Effector memory CD8-positive, alpha-beta T cell (primary cell): Measurements from ENCODE around the gene IRF2BP2.
"Not testable (repeated sequence)": the region's sequence is repeated elsewhere in the genome, so short reads cannot be mapped to it uniquely, and the experiment has no call there.

ENCODE experiments used
- ATAC-seq: fragments of 150-1000 bp; cut with Tn5 transposase; replicated peaks from 2 replicates; pipeline ENCODE4 v1.10.0; 2021; ENCODE audit warnings: mild to moderate bottlenecking, moderate library complexity
- DNase-seq, 3 experiments: peaks; one replicate each; pipeline ENCODE4 v3.0.0; 2021
- H3K27ac Mint-ChIP-seq, 2 donors: one replicate each; pipeline ENCODE4 v1.8.0; 2022; ENCODE audit warnings: mild to moderate bottlenecking in 2 of 2, mixed read lengths in 2 of 2, moderate library complexity in 2 of 2
- H3K27me3 Mint-ChIP-seq, 2 donors: one replicate each; pipeline ENCODE4 v1.8.0; 2022; ENCODE audit warnings: mixed read lengths in 2 of 2
- H3K36me3 Mint-ChIP-seq: one replicate; pipeline ENCODE4 v1.8.0; 2022; ENCODE audit warnings: mild to moderate bottlenecking, moderate library complexity, mixed read lengths; ENCODE audit not compliant: insufficient read depth
- H3K4me1 Mint-ChIP-seq, 2 donors: one replicate each; pipeline ENCODE4 v1.8.0; 2022; ENCODE audit warnings: low read depth in 2 of 2, mixed read lengths in 2 of 2
- H3K4me3 Mint-ChIP-seq, 2 donors: one replicate each; pipeline ENCODE4 v1.8.0; 2022; ENCODE audit warnings: mild to moderate bottlenecking in 2 of 2, mixed read lengths in 2 of 2, moderate library complexity in 2 of 2
- H3K9me3 Mint-ChIP-seq, 2 donors: one replicate each; pipeline ENCODE4 v1.8.0; 2022; ENCODE audit warnings: mixed read lengths in 2 of 2

IRF2BP2 gene

GRCh38 chr1:234597894-234598293 is 12.1 kb downstream of the IRF2BP2 start:
- ATAC-seq, result no peak
- Mint-ChIP-seq H3K4me3 (no peak overlapping the region), H3K9me3 (no peaks in the 10 kb centered on the region), H3K27ac (no peak overlapping the region), H3K4me1 (peaks cover 20 to 30% of the 10 kb centered on the region in 2 donors), H3K27me3 (no peaks in the 10 kb centered on the region), H3K36me3 (peaks cover 49% of the 10 kb centered on the region)
- peak; percentile 53 to 68 (median 58) for DNase-seq

- Mint-ChIP-seq H3K4me3 (no peak overlapping the region), H3K27ac (no peak overlapping the region)
- no peak for ATAC-seq
Measured at GRCh38 chr1:234595899-234596298, 14.1 kb downstream of the IRF2BP2 start.

DNA sequence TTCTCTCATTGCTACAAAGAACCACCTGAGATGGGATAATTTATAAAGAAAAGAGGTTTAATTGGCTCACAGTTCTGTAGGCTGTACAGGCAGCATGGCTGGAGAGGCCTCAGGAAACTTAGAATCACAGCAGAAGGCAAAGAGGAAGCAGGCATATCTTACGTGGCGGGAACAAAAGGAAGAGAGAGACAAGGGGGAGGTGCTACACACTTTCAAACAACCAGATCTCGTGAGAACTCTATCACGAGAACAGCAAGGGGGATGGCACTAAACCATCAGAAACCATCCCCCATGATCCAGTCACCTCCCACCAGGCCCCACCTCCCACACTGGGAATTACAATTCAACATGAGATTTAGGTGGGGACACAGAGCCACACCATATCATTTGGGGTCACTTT is 15.4 kb downstream of the IRF2BP2 start:
- H3K9me3 Mint-ChIP-seq, H3K27me3 Mint-ChIP-seq, ATAC-seq, DNase-seq, H3K4me3 Mint-ChIP-seq, H3K4me1 Mint-ChIP-seq: not testable (repeated sequence)
- peaks cover 19% of the 10 kb centered on the region for H3K36me3 Mint-ChIP-seq
- H3K27ac Mint-ChIP-seq, result peak overlapping the region in 1 of 2 donors; percentile 26

More at GRCh38 chr1:234595899-234596298, 14.1 kb downstream of the IRF2BP2 start:
- Mint-ChIP-seq H3K9me3 (no peaks in the 10 kb centered on the region), H3K36me3 (peaks cover 31% of the 10 kb centered on the region), H3K27me3 (no peaks in the 10 kb centered on the region), H3K4me1 (peaks cover 1 to 11% of the 10 kb centered on the region in 2 donors)
- no peak for DNase-seq

- peaks cover 0 to 9% of the 10 kb centered on the region in 2 donors for H3K27me3 Mint-ChIP-seq
- peak overlapping the region; percentile 21 to 26 for H3K27ac Mint-ChIP-seq
Measured at GRCh38 chr1:234593771-234594504, 16.0 kb downstream of the IRF2BP2 start.

GRCh38 chr1:234593109-234593508 is 16.9 kb downstream of the IRF2BP2 start:
- DNase-seq, result no peak
- ATAC-seq, result no peak
- Mint-ChIP-seq H3K9me3 (no peaks in the 10 kb centered on the region), H3K36me3 (peaks cover 11% of the 10 kb centered on the region), H3K27ac (no peak overlapping the region), H3K4me3 (no peak overlapping the region), H3K4me1 (no peaks in the 10 kb centered on the region), H3K27me3 (peaks cover 0 to 11% of the 10 kb centered on the region in 2 donors)

More at GRCh38 chr1:234593771-234594504, 16.0 kb downstream of the IRF2BP2 start:
- ATAC-seq (no peak), DNase-seq (no peak)
- Mint-ChIP-seq H3K4me1 (peaks cover 0 to 4% of the 10 kb centered on the region in 2 donors), H3K9me3 (no peaks in the 10 kb centered on the region), H3K36me3 (peaks cover 16% of the 10 kb centered on the region), H3K4me3 (no peak overlapping the region)

DNA sequence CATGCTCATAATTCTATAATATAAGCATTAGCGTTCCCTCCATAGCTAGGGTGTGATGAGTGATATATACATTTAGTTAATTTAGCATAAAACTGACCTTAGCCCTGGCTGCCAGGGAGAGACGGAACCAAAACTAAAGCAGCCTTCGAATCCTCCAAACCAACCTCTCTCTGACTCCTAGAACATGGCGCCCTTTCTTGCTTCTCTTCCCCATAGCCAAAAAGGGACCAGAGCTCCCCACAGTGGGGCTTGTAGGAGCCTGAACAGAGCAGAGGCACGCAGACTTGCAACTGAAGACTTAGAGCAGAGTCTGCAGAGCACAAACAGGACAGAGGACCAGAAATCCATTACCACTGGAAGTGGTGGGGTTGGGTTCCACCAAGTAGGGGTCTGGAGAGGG is 17.7 kb downstream of the IRF2BP2 start:
- Mint-ChIP-seq H3K4me1 (no peaks in the 10 kb centered on the region), H3K9me3 (no peaks in the 10 kb centered on the region), H3K36me3 (peaks cover 9% of the 10 kb centered on the region), H3K27me3 (peaks cover under 1 to 13% of the 10 kb centered on the region in 2 donors), H3K4me3 (no peak overlapping the region), H3K27ac (no peak overlapping the region)
- no peak for ATAC-seq
- no peak for DNase-seq

GRCh38 chr1:234591131-234591530 is 18.8 kb downstream of the IRF2BP2 start:
- Mint-ChIP-seq H3K27ac (no peak overlapping the region), H3K27me3 (peaks cover 11 to 24% of the 10 kb centered on the region in 2 donors), H3K4me3 (no peak overlapping the region), H3K36me3 (peaks cover 5% of the 10 kb centered on the region), H3K4me1 (no peaks in the 10 kb centered on the region), H3K9me3 (no peaks in the 10 kb centered on the region)
- no peak for DNase-seq
- ATAC-seq, result no peak

- Mint-ChIP-seq H3K9me3 (no peaks in the 10 kb centered on the region), H3K4me3 (no peak overlapping the region), H3K27me3 (peaks cover 11 to 28% of the 10 kb centered on the region in 2 donors), H3K4me1 (no peaks in the 10 kb centered on the region), H3K27ac (no peak overlapping the region), H3K36me3 (peaks cover 2% of the 10 kb centered on the region)
- DNase-seq (no peak), ATAC-seq (no peak)
Measured at GRCh38 chr1:234589854-234590620, 19.9 kb downstream of the IRF2BP2 start.

GRCh38 chr1:234589064-234589800 is 20.7 kb downstream of the IRF2BP2 start:
- DNase-seq (no peak), ATAC-seq (no peak)
- Mint-ChIP-seq H3K9me3 (no peaks in the 10 kb centered on the region), H3K36me3 (peaks cover under 1% of the 10 kb centered on the region), H3K27ac (no peak overlapping the region), H3K4me3 (no peak overlapping the region), H3K4me1 (no peaks in the 10 kb centered on the region), H3K27me3 (peaks cover 11 to 28% of the 10 kb centered on the region in 2 donors)

- Mint-ChIP-seq H3K4me3 (no peak overlapping the region), H3K27ac (no peak overlapping the region)
- no peak for DNase-seq
Measured at GRCh38 chr1:234588386-234588785, 21.6 kb downstream of the IRF2BP2 start.

GRCh38 chr1:234586892-234587485 is 23.0 kb downstream of the IRF2BP2 start:
- no peaks in the 10 kb centered on the region for H3K4me1 Mint-ChIP-seq
- ATAC-seq, result no peak
- H3K36me3 Mint-ChIP-seq, result no peaks in the 10 kb centered on the region
- no peaks in the 10 kb centered on the region for H3K9me3 Mint-ChIP-seq
- no peak for DNase-seq
- peaks cover 11 to 28% of the 10 kb centered on the region in 2 donors for H3K27me3 Mint-ChIP-seq
- H3K27ac Mint-ChIP-seq, result no peak overlapping the region
- no peak overlapping the region for H3K4me3 Mint-ChIP-seq

More at GRCh38 chr1:234588386-234588785, 21.6 kb downstream of the IRF2BP2 start:
- H3K9me3 Mint-ChIP-seq, result no peaks in the 10 kb centered on the region
- H3K4me1 Mint-ChIP-seq, result no peaks in the 10 kb centered on the region
- peaks cover 11 to 28% of the 10 kb centered on the region in 2 donors for H3K27me3 Mint-ChIP-seq
- no peaks in the 10 kb centered on the region for H3K36me3 Mint-ChIP-seq
- no peak for ATAC-seq

DNA sequence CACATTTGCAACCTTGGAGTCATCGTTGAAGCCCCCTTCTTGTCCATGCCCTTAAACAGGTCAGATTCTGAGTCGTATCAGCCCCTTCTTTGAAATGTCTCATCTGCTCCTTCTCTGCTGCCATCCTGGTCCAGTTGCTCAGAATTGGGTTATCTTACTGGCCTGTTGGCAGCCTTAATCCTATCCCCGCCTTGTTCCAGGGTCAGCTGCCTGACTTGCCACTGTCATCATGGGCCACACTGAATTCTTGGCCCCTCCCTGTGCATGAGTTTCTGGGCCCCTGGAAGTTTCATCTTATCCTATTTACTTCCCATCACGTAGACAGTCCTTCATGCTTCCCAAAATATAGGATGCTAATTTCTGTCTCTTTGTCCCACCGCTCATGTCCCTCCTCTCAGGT is 23.7 kb downstream of the IRF2BP2 start:
- H3K4me3 Mint-ChIP-seq, result no peak overlapping the region
- no peak overlapping the region for H3K27ac Mint-ChIP-seq
- no peaks in the 10 kb centered on the region for H3K9me3 Mint-ChIP-seq
- H3K36me3 Mint-ChIP-seq, result no peaks in the 10 kb centered on the region
- no peaks in the 10 kb centered on the region for H3K4me1 Mint-ChIP-seq
- peaks cover 11 to 28% of the 10 kb centered on the region in 2 donors for H3K27me3 Mint-ChIP-seq
- DNase-seq (no peak), ATAC-seq (no peak)
